Ovary (tissue), 9 donors: ENCODE data around the gene KAT14. TPM values are rescaled to one million over a fixed set of nuclear protein-coding genes. Genes with fewer than 3 reads are reported as not detected.
"Not testable (repeated sequence)": the region's sequence is repeated elsewhere in the genome, so short reads cannot be mapped to it uniquely, and the experiment has no call there.

Experiments used
- DNase-seq, 5 donors: peaks; one replicate each; pipeline ENCODE4 v3.0.0-alpha.2; 2019 to 2020
- H3K27ac ChIP-seq, 2 donors: fragments of 200-600 bp; one replicate each; pipeline versions ENCODE4 v1.5.1 to v1.8.0; 2019 to 2022
- H3K27me3 ChIP-seq: fragments of 200-600 bp; one replicate; pipeline ENCODE4 v1.8.0; 2022
- H3K36me3 ChIP-seq: fragments of 200-600 bp; sonication (generic); one replicate; pipeline ENCODE4 v1.5.1; 2019
- H3K4me1 ChIP-seq: one replicate; pipeline ENCODE4 v1.8.1; 2013; ENCODE audit warnings: mild to moderate bottlenecking, moderate library complexity; ENCODE audit not compliant: insufficient read depth
- H3K4me3 ChIP-seq: fragments of 200-600 bp; sonication (generic); one replicate; pipeline ENCODE4 v1.5.1; 2017
- H3K9me3 ChIP-seq, 2 donors: fragments of 200-600 bp in 1 of 2; sonication (generic) in 1 of 2; one replicate each; pipeline versions ENCODE4 v1.5.1 to v1.8.1; 2013 to 2019; ENCODE audit warnings: mild to moderate bottlenecking in 1 of 2, moderate library complexity in 1 of 2
- EP300 ChIP-seq: sonication (generic); formaldehyde crosslinking; IDR thresholded peaks from one replicate; pipeline ENCODE4 v1.6.1; 2017; ENCODE audit warnings: antibody characterized with exemption
- POLR2A ChIP-seq: fragments of 450-650 bp; IDR thresholded peaks from one replicate; pipeline ENCODE4 v1.6.1; 2017; ENCODE audit warnings: antibody characterized with exemption, mild to moderate bottlenecking, moderate library complexity
- WGBS, 3 donors: extraction: QIAGEN DNeasy Blood & Tissue Kit in 1 of 3; methylation state at CpG; one replicate each; pipeline versions ENCODE4 v1.1.5 to v1.1.7; 2013 to 2017; 5-methylcytosine and 5-hydroxymethylcytosine counted together
- intact Hi-C, 4 donors: fragments of 100-400 bp; cut with DNase I; formaldehyde crosslinking; loops; one replicate each; pipeline versions ENCODE4 v1.11.0 to v1.15.1; 2022 to 2023
- polyA plus RNA-seq, 2 donors: library from polyadenylated mRNA; stranded (reverse); fragments of 200-250 nt in 1 of 2; fragments of 350-450 nt in 1 of 2; fragmentation: Illumina TruSeq in 1 of 2; extraction: RNeasy Lipid Tissue Mini Kit (QIAGEN cat#74804) in 1 of 2; gene quantifications; one replicate each; pipeline ENCODE4 v1.2.3, GENCODE V29; 2013 to 2014
- total RNA-seq, 7 donors: library from RNA; depleted of rRNA in 2 of 7; stranded (reverse); fragments of >200 nt in 2 of 7; fragmentation: NEBNext Ultra II Directional in 3 of 7; extraction: Animal tissue kit (Norgen Biotek cat#: 25700) in 3 of 7; gene quantifications; one replicate each; pipeline versions ENCODE4 v1.1.0 to v1.2.4, GENCODE V29; 2016 to 2023
- TF ChIP-seq, protein P1 (sequence below), 3 donors: fragments of 450-650 bp in 2 of 3; fragments of 200-600 bp in 1 of 3; IDR thresholded peaks; one replicate each; pipeline versions ENCODE4 v1.5.1 to v1.8.0; 2016 to 2022; ENCODE audit warnings: antibody characterized with exemption in 3 of 3, mild to moderate bottlenecking in 1 of 3
- donor health status: DM: no; HTN: no; CAD: no; lungs with moderate emphysema.
- donor health status: DM: no; HTN: no; CAD: no.
- donor health status: Bipolar disorder and iron deficiency.
- donor health status: DM: yes; HTN: yes; CAD: no.
- donor health status: DM: no; HTN: no; CAD: no.
- donor health status: DM: yes; HTN: yes; CAD: no.

The KAT14 gene
- total and polyA plus RNA-seq, 9 donors, result 10.0 to 19.5 (median 14.8) TPM

DNA sequence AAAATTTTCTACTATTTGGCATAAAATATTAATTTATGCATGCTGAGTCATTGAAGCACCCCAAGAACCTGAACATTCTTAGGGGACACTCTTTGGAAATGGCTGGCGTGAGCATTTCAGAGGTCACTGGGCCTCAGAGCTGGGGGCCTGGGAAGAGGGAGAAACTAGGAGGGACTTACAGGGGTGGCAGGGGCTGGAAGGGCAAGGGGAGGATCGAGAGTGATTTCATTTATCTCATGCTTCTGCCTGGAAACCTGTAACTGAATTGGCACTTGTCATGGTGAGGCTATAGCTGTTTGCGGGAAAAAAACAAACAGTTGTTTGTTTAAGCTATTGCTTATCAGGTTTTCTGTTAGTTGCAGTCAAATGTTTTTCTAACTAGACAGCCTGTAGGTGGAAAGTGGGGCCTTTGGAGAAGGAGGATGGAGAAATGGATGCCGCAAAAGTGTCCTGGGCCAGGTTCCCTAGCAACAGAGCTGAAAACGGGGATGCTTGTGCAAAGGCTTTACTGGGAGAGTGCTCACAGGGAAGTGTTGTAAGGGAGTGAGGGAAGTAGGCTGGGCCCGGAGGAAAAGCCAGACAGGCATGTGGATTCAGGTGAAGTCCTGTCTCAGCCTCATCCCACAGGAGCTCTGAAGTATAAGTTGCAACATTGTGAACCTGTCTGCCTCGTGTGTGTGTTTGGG lies 36.4 kb upstream of the KAT14 start:
- TF ChIP-seq, protein P1, sequence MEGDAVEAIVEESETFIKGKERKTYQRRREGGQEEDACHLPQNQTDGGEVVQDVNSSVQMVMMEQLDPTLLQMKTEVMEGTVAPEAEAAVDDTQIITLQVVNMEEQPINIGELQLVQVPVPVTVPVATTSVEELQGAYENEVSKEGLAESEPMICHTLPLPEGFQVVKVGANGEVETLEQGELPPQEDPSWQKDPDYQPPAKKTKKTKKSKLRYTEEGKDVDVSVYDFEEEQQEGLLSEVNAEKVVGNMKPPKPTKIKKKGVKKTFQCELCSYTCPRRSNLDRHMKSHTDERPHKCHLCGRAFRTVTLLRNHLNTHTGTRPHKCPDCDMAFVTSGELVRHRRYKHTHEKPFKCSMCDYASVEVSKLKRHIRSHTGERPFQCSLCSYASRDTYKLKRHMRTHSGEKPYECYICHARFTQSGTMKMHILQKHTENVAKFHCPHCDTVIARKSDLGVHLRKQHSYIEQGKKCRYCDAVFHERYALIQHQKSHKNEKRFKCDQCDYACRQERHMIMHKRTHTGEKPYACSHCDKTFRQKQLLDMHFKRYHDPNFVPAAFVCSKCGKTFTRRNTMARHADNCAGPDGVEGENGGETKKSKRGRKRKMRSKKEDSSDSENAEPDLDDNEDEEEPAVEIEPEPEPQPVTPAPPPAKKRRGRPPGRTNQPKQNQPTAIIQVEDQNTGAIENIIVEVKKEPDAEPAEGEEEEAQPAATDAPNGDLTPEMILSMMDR (IDR thresholded peaks at IDR 0.05), result no peak
- TF ChIP-seq EP300 (no peak), POLR2A (no peak)
- H3K27ac ChIP-seq, result no peak overlapping the region
- intact Hi-C loops, result no loop called here
- DNase-seq, result no peak
- no peak overlapping the region for H3K4me3 ChIP-seq
- H3K9me3 ChIP-seq, result no peaks in the 10 kb centered on the region
- no peaks in the 10 kb centered on the region for H3K27me3 ChIP-seq
- 23 to 30% (median 24%) methylated on average over 7 of the region's 7 CpGs for WGBS, 3 donors
- no peaks in the 10 kb centered on the region for H3K4me1 ChIP-seq
- no peaks in the 10 kb centered on the region for H3K36me3 ChIP-seq

GRCh38 chr20:18103497-18103896 lies 34.2 kb upstream of the KAT14 start:
- H3K4me1 ChIP-seq, result no peaks in the 10 kb centered on the region
- no peaks in the 10 kb centered on the region for H3K9me3 ChIP-seq
- 43 to 62% (median 44%) methylated on average over 1 of the region's 1 CpG for WGBS, 3 donors
- H3K27ac ChIP-seq, result no peak overlapping the region
- intact Hi-C loops, result no loop called here
- H3K27me3 ChIP-seq, result no peaks in the 10 kb centered on the region
- H3K4me3 ChIP-seq, result no peak overlapping the region
- DNase-seq, result no peak
- H3K36me3 ChIP-seq, result no peaks in the 10 kb centered on the region
- TF ChIP-seq POLR2A (no peak), EP300 (no peak)
- TF ChIP-seq, protein P1 (IDR thresholded peaks at IDR 0.05), result no peak

DNA sequence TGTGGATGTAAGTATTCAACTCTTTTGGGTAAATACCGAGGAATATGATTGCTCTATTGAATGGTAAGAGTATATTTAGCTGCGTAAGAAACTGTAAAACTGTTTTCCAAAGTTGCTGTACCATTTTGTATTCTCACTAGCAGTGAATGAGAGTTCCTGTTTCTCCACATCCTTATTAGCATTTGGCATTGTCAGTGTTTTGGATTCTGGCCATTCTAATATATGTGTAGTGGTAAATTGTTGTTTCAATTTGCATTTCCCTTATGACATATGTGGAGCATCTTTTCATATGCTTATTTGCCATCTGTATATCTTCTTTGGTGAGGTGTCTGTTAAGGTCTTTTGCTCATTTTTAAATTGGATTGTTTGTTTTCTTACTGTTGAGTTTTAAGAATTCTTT lies 29.3 kb upstream of the KAT14 start:
- no peaks in the 10 kb centered on the region for H3K4me1 ChIP-seq
- no peak overlapping the region for H3K4me3 ChIP-seq
- intact Hi-C loops, result no loop called here
- no peaks in the 10 kb centered on the region for H3K9me3 ChIP-seq
- H3K27ac ChIP-seq, result no peak overlapping the region
- no peak for DNase-seq
- TF ChIP-seq, protein P1 (IDR thresholded peaks at IDR 0.05), result no peak
- TF ChIP-seq POLR2A (no peak), EP300 (no peak)
- H3K36me3 ChIP-seq, result no peaks in the 10 kb centered on the region
- WGBS, 3 donors, result 85 to 88% (median 87%) methylated on average over 2 of the region's 2 CpGs
- H3K27me3 ChIP-seq, result no peaks in the 10 kb centered on the region

- intact Hi-C loops, result loop anchor here in 1 of 4 donors (10.0 kb wide), 1 partner anchor 64 kb away; no protein-coding TSS in a partner anchor
- H3K27ac ChIP-seq, H3K9me3 ChIP-seq, H3K4me1 ChIP-seq, H3K36me3 ChIP-seq, H3K4me3 ChIP-seq, DNase-seq, H3K27me3 ChIP-seq: not testable (repeated sequence)
- 63 to 80% (median 74%) methylated on average over 1 of the region's 1 CpG for WGBS, 3 donors
Measured at GRCh38 chr20:18128574-18128973, 9.1 kb upstream of the KAT14 start.

DNA sequence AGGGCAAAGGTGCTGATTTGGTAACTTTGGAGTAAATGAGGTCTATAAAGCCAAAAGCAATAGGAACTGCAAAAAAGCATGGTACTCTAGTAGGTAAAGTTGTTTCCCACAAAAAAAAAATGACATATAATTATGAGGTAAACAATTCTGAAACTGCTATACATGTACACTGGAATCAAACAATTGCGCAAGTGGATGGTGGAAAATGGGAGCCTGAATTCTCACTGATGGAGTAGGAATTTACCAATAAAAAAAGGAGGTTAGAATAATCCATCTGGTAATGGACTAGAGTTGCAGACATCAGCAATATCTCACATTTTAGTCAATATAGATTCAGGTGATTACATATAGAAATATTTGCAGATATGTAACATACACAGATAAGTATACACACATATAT lies 5.0 kb upstream of the KAT14 start:
- WGBS, 3 donors, result 89 to 98% (median 98%) methylated on average over 1 of the region's 1 CpG
- no peak overlapping the region for H3K27ac ChIP-seq
- DNase-seq, result no peak
- no peak overlapping the region for H3K4me3 ChIP-seq
- no peaks in the 10 kb centered on the region for H3K36me3 ChIP-seq
- TF ChIP-seq POLR2A (no peak), EP300 (no peak)
- intact Hi-C loops, result no loop called here
- no peaks in the 10 kb centered on the region for H3K4me1 ChIP-seq
- H3K9me3 ChIP-seq, result no peaks in the 10 kb centered on the region
- H3K27me3 ChIP-seq, result no peaks in the 10 kb centered on the region
